T-helper 22 cell (primary cell): ENCODE measurements around the gene NUDCD3.

Experiments
- DNase-seq: peaks from one replicate; pipeline ENCODE4 v3.0.0-alpha.2; 2020; ENCODE audit warnings: low read depth

Gene NUDCD3

GRCh38 chr7:44353668-44354067, 136.8 kb downstream of the NUDCD3 start:
- no peak for DNase-seq

- no peak for DNase-seq
Measured at GRCh38 chr7:44348851-44349781, 141.3 kb downstream of the NUDCD3 start.

- no peak for DNase-seq
Measured at GRCh38 chr7:44348300-44348699, 142.2 kb downstream of the NUDCD3 start.

- no peak for DNase-seq
Measured at GRCh38 chr7:44347546-44348114, 142.8 kb downstream of the NUDCD3 start.

- DNase-seq = no peak
Measured at GRCh38 chr7:44346063-44346462, 144.4 kb downstream of the NUDCD3 start.

- no peak for DNase-seq
Measured at GRCh38 chr7:44341401-44341800, 149.1 kb downstream of the NUDCD3 start.

- no peak for DNase-seq
Measured at GRCh38 chr7:44338600-44338999, 151.9 kb downstream of the NUDCD3 start.

GRCh38 chr7:44336491-44336890, 154.0 kb downstream of the NUDCD3 start:
- DNase-seq = no peak

GRCh38 chr7:44335184-44335583, 155.3 kb downstream of the NUDCD3 start:
- no peak for DNase-seq

- no peak for DNase-seq
Measured at GRCh38 chr7:44334734-44335097, 155.7 kb downstream of the NUDCD3 start.

GRCh38 chr7:44333911-44334733, 156.3 kb downstream of the NUDCD3 start:
- DNase-seq = no peak

- DNase-seq = no peak
Measured at GRCh38 chr7:44331682-44332081, 158.8 kb downstream of the NUDCD3 start.

GRCh38 chr7:44330331-44330730, 160.1 kb downstream of the NUDCD3 start:
- DNase-seq = no peak

GRCh38 chr7:44329888-44330287, 160.6 kb downstream of the NUDCD3 start:
- no peak for DNase-seq
